Retina (tissue), 1 donor: ENCODE results near the gene TEX13B.
"Not testable (repeated sequence)": the region's sequence is repeated elsewhere in the genome, so short reads cannot be mapped to it uniquely, and the experiment has no call there.

Experiments
- DNase-seq: peaks from one replicate; pipeline ENCODE4 v3.0.0-alpha.2; 2016

TEX13B gene, protein sequence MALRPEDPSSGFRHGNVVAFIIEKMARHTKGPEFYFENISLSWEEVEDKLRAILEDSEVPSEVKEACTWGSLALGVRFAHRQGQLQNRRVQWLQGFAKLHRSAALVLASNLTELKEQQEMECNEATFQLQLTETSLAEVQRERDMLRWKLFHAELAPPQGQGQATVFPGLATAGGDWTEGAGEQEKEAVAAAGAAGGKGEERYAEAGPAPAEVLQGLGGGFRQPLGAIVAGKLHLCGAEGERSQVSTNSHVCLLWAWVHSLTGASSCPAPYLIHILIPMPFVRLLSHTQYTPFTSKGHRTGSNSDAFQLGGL

DNA sequence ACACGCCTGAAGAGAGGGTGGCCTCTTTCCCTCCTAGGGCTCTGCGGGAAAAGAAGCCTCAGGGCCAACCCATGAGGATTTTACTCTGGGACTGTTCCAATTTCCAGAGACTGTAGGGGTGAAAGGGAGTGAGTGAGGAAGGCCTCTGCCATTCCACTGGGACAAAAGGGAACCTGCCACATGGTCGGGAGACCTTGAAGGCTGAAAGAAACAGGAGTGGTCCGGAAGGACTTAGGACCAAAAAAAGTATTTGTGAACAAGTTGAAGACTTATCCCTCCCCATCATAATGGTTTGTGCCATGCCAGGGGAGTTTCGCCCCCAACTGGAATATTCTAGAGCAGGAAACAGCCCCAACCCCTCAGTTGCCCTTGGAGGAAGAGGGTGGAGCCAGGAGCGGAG is at the start of gene TEX13B:
Gene TEX13B, minus strand, starts transcription at position 15 of the 400 bp plus-strand sequence. CDS start 243 bp downstream, outside the sequence.
- no peak for DNase-seq

DNA sequence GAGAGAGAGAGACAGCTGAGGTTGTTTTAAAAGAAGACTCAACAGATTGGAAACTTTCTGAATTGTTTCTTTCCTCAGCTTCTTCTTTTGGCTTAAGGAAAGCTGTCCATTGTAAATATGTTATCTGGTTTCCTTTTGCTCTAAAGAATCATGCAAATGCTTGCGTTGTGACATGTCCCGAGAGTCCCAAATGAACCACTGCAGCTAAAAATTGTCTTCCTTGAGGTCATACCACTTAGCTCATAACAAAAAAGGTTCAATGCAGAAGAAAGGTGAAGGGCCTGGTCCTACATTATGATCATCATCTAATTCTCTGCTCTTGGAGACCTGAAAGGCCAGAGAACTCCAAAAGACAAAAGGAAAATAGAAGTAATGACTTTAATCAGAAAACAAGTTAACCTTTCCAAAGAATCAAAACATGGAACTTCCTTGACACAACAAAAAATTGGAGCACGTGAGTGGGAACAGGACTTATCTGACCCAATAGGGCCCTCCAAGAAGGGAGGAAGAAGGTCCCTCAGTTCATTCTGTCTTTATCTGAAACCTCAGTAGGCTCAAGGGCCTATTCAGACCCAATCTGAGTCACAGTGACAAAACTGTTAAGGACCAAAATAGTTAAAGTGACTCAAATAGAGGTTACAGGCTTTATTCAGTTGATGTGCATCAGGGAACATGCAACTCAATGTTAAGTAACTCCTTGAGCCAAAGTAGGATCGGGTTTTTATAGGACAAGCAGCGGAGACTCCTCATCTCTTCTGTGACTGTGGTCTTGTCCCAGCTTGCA is 48.0 kb upstream of the TEX13B start:
- DNase-seq: no peak

DNA sequence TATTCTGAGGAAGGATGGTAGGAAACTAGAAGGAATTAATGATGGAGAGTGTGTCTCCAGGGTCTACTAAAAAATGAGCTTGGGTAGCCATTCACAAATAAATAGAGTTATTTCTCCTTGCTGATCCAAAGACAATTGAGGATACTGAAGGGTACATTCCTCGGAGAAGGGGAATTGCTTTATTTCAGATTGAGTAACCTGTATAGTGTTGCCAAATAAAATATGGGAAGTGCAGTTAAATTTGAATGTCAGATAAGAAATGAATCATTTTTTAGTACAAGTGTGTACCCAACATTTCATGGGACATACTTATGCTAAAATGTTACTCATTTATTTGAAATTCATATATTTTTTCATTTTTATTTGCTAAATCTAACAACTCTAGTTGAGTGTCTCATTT is 46.7 kb upstream of the TEX13B start:
- DNase-seq: no peak

DNA sequence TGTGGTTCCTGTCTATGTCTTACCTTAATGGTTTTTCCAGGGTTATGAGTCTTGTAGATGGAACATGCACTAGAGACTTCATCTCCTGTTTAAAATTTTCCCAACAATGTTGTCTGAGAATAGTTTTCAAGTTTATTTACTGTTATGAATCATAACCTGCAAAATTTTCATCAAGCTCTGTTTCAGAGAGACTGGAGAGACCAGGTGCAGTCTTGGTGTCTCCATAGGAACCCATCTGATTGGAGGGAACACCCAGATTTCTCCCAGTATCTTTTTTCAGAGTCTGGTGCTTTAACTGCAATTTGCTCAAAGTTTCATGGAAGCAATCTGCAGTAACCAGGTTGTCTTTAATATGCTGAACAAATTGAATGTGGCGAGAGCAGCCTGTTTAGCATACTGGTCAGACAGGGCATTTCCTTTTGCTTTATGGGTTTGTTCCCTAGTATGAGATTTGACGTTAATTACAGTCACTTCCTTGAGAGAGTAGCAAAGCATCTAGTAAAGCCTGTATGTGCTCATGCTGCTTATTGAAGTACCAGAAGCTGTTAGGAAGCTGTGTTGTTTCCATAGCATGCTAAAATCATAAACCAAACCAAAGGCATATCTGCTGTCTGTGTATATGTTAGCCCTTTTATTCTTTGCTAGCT is 43.9 kb upstream of the TEX13B start:
- DNase-seq: no peak

DNA sequence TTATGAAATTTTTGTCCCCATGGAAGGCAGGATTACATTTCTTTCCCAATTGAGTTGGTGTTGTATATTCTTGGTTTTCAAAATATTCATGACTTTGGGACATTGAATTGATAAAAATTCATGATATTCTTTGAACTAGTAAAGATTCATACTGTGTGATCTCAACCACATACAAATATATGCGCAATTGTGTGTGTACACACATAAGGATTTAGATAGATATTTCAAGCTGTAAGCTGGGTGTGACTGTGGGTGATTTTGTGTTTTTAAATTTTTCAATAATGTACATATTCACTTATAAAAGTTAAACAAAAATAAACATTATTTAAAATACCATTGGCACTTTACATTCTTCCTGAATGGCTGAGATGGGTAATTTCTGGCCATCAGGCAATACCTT is 43.2 kb upstream of the TEX13B start:
- DNase-seq: no peak

DNA sequence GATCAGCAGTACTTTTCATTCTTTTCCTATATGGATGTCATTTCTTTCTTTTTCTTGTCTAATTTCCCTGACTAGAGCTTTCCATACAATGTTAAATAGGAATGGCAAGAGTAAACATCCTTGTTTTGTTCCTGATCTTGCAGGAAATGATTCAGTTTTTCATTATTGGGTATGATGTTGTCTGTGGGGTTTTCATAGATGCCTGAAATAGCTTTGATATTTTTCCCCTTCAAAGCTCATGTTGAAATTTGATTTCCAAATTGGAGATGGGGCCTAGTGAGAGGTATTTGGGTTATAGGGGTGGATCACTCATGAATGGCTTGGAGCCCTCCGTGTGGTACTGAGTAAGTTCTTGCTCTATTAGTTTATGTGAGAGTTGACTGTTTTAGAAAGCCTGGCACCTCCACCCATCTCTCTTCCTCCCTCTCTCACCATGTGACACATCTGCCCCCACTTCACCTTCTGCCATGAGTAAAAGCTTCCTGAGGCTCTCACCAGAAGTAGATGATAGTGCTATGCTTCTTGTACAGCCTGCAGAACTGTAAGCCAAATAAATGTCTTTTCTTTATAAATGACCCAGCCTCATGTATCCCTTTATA is 40.4 kb upstream of the TEX13B start:
- no peak for DNase-seq

DNA sequence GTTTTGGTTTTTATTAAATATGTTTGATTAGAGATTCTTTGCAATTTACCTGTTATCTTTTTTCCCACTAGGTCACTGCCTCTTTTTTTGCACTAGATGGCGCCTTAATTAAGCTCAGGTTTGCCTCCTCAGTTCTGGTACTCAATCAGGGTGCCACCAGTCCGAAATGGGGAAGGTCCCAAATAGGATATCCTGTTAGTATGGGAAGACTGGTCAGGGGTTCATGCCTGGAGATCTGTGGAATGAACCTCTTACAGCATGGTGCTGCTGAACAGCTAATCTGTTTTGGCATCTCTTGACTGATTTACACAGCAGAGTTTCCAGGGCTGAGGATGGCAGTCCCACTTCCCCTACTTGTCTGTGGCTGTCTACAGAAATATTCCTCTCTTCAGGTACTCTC is 38.5 kb upstream of the TEX13B start:
- no peak for DNase-seq

DNA sequence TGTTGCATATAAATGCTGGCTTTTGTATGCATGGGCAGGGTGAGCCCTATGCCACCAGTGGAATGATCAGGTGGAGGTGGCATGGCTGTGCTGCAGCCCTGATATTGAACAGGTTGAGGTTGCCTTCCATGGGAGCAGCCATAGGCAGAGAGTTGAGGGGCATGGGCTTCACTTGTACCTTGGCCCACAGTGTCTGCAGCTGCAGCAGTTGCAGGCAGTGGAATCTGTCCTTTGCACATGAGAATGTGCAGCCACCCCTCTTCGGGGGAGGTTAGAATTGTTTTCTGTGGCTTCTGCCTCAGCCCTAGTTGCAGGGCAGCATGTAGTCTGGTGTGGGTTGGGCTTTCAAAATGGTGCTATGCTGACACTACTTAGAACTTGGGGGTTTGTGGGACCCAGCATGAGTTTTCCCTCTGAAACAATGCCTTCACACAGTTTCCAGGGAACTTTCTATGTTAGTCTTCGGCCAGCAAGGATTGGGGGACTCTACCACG is 37.3 kb upstream of the TEX13B start:
- DNase-seq: no peak

DNA sequence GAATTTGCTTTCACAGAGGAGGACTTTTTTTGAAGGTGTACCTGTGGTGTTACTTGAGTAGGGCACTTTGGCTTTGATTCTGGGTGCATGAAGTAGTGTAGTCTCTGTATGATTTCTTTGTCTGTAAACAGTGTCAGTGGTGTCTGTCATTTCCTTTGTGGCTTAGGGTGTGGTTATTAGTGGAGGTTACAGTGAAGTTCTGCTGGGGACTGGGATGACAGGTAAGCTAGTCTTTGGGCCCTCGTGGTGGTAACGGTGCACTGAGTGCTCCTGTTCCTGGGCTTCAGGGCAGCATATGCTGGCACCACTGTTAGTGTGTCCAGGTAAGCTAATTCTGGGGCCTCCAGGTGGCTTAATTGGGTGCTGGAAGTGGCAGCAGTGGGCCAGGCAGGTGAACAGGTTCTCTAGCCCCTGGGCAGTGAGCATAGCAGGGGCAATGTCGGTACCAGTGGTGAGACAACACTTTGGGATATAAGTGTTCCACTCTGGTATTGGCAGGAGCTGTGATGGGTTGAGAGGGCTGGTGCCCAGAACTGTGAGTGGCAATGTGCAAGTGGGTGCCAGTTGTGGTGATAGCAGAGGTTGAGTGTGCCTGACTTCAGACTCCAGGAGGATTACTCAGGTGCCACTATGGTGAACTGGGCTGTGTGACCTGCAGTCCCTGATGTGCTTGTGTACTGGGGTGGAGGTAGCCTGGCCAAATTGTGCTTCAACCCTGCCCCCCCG is 36.6 kb upstream of the TEX13B start:
- DNase-seq: no peak

DNA sequence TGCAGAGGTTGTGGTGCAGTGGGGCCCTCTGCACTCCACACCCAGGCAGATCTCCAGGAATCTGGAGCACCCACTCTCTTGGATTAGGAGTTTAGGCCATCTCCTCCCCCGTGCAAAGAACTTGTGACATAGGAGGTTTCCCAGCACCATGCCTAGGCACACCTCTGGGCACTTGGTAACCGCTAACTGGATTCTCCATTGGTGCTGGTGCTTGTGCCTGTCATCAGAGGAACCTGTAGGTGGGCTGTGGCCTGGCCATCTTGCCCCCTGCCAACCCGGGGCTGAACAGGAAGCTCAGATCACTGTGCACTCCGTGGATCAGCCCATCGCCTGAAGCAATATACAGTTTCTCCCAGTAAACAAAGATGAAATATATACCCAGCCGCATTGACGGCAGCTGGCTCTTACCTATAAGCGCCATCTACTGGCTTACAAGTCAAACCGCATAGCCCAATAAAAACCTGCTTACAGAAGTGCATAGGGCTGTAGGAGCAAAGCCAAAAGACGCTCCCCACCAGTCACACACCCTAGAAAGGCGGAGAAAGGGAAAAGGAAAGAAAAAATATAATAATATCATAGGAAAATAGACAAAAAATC is 19.1 kb upstream of the TEX13B start:
- no peak for DNase-seq

DNA sequence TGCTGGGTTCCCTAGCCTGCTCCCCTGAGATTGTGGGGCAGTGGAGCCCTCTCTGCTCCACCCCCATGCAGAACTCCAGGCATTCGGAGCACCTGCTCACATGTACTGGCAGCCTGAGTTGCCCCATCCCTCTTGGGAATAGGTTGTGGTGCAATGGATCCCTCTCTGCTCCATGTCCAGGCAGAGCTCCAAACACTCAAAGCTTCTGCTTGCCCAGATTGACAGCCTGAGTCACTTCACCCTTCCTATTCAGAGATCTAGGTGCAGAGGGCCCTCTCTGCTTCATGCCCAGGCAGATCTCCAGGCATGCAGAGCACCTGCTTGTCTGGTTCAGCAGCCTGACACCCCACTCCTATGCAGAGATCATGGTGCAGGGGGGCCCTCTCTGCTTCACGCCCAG is 18.6 kb upstream of the TEX13B start:
- no peak for DNase-seq

DNA sequence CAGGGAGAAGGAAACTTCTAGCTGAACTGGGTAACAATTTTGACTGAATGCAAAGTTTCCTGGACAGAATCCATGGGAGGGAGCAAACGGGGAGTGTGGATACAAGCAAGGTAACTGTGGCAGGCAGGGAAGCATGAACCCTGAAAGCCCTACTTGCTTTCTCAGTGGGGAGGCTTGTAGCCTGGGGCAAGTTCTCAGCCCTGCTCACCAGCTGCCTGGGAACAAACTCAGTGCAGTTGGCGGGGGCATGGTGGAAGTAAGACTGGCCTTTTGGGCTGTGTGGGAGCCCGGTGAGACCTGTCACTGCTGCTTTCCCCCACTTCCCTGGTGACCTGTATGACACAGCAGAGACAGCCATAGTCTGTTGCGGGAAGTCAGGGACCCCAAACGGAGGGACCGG is 14.0 kb upstream of the TEX13B start:
- no peak for DNase-seq

DNA sequence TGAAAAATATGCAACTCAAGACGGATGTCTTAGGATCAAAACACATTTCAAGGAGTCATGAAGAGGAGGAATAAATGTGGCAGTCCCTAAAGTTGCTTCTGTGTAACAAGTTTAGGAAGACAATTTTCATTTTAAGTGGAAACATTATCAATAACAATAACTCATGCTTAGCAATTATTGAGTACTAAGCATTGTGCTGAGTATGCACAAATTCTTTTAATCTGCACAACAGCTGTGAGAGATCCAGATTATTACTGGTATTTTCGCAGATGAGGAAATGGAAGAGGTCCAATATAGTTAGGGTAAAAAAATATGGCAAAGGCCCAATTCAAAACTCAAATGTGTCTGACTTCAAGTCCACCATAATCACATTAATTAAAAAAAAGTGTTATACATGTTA is 2.9 kb upstream of the TEX13B start:
- no peak for DNase-seq

DNA sequence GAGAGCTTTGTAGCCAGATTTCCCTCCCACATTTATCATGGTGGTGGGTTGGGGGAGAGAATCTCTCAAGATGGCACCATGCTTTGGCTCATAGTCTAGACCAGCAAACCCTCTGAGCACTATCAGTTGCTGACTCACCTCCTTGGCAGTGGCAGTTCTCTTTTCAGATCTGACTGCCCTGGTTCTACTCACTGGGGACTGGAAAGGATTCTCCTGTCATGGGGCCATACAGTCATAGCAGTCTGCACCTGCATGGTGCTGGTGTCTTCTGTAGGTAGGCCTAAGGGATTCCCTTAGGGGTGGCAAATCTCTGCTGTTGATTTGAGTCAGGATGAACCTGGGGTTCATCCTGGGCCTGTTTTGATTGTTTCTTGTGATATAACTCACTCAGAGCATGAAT is 2.6 kb downstream of the TEX13B start:
- no peak for DNase-seq

DNA sequence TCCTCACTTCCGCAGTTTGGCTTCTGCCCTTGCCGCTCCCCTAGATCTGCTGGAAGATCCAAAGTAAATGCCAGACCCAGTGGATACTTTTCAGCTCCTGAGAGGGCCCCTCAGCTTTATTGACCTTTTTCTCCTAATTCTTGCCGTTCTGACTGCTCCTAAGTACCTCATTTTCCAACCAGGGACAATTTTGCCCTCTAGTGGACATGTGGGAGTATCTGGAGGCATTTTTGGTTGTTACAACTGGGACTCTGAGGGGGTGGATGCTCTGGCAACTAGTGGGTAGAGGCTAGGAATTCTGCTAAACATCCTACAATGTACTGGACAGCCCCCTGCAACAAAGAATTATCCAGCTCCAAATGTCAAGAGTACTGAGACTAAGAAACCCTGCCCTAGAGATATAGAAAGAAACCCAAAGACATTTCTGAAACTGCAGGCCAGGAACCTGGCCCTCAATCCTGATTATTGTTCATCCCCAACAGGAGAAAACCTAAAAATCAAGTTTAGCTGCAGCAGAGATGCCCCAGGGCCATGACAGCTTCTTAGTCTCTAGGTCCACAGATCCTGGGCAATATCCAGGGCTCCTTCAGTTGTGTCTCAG is 3.4 kb downstream of the TEX13B start:
- no peak for DNase-seq

DNA sequence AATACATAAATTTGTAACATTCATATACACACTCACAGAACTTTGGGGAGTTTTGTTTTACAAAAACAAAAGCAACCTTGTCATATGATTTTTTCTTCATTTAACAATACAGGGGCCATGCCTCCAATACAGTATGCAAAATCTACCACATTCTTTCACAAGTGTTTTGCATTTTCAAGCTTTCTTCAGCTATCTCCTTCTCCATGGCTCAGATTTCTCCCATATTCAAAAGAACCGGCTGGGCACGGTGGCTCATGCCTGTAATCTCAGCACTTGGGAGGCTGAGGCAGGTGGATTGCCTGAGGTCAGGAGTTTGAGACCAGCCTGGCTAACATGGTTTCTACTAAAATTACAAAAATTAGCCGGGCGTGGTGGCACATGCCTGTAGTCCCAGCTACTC is 4.1 kb downstream of the TEX13B start:
- DNase-seq: no peak

DNA sequence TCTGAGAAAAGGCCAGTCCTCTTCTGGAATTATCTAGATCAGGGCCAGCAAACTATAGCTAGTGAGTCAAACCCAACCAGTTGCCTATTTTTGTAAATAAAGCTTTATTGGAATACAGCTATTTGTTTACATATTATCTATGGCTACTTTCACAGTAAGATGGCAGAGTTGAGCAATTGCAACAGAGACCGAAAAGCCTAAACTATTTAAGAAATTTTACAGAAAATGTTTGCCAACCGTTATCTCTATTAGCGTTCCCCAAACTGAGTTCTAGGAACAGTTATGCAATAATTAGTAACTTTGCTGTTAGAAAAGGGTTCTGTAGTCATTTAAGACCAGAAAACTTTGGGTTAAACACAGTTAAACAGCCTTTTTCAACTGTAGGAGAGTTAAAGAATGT is 10.5 kb downstream of the TEX13B start:
- no peak for DNase-seq

DNA sequence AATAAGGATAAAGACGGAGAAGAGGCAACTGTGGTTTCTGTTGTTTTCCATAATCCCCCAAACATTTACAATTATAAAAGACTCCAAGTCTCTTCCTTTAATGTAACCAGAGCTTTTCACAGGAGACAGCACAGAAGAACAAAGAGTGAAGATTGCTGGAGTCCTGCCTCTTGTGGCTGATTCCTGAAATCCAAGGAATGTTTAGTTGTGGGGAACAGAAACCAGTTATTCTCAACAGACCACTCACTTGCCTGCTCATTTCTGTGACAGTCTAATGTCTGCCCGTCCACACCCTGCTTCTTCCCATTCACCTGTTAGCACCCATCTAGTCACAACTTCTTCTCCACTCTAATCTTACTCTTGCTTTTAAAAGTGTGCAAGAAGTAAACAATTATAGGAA is 12.1 kb downstream of the TEX13B start:
- no peak for DNase-seq

DNA sequence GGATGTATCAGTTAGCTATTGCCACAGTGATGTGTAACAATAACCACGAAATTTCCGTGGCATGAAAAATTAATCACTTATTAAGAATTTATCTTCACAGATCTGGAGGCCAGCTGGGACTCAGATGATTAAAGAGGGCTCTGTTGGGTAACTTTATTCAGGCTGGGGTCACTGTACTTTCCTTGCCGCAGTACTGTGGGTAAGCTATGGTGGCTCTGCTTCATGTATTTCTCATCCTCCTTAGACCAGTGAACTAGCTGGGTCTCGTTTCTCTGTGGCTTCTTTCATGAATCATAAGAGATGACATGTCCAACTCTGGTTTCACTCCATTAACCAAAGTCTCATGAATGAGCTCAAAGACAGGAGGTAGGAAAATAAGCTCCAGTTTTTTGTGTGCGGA is 13.5 kb downstream of the TEX13B start:
- no peak for DNase-seq

DNA sequence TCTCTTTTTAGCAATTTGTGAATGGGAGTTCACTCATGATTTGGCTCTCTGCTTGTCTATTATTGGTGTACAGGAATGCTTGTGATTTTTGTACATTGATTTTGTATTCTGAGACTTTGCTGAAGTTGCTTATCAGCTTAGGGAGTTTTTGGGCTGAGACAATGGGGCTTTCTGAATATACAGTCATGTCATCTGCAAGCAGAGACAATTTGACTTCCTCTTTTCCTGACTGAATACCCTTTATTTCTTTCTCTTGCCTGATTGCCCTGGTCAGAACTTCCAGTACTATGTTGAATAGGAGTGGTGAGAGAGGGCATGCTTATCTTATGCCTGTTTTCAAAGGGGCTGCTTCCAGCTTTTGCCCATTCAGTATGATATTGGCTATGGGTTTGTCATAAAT is 26.8 kb downstream of the TEX13B start:
- not testable (repeated sequence) for DNase-seq

DNA sequence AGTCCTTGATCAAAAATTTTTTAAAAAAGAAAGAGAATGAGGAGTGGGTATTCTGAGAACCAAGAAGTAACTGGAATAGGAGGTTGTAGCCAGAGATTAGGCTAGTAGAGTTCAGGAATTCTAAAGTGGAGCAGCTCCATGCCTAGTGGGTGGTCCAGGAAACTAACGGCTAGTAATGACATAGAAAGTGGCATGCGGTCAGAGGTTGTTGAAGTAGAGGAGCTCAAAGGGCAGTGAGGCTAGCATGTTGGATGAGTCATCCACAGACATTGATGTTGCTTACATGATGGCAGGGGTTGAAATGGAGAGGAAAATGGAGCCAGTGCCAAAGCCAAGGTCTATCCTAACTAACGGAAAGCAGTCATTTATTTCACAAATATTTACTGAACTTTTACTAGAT is 42.1 kb downstream of the TEX13B start:
- DNase-seq: no peak

DNA sequence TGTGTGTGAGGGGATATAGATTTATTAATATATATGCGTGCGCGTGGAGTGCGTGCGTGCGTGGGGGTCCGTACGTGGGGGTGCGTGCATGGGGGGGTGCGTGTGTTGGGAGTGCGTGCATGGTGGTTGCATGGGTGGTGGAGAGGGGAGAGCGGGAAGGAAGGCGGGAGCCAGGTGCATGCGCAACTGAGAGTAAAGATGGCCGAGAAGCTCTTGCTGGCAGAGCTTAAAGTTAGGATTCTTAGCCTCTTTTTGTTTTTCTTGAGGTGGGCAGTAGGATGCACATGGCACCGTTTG is 45.8 kb downstream of the TEX13B start:
- no peak for DNase-seq
